GM19328 (cell line): ENCODE results near the gene OR2A12.
"Not testable (repeated sequence)": the region's sequence is repeated elsewhere in the genome, so short reads cannot be mapped to it uniquely, and the experiment has no call there.

Experiments used
- ATAC-seq: cut with Tn5 transposase; IDR thresholded peaks from one replicate; pipeline ENCODE4 v1.9.1; 2021; ENCODE audit warnings: mild to moderate bottlenecking, moderate library complexity; ENCODE audit not compliant: unreplicated experiment

OR2A12 gene, protein sequence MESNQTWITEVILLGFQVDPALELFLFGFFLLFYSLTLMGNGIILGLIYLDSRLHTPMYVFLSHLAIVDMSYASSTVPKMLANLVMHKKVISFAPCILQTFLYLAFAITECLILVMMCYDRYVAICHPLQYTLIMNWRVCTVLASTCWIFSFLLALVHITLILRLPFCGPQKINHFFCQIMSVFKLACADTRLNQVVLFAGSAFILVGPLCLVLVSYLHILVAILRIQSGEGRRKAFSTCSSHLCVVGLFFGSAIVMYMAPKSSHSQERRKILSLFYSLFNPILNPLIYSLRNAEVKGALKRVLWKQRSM

GRCh38 chr7:144085978-144086377 lies at the start of gene OR2A12:
OR2A12 (plus strand) TSS chr7:144086278; CDS start chr7:144095108, 8,830 bp downstream.
- ATAC-seq = no peak

DNA sequence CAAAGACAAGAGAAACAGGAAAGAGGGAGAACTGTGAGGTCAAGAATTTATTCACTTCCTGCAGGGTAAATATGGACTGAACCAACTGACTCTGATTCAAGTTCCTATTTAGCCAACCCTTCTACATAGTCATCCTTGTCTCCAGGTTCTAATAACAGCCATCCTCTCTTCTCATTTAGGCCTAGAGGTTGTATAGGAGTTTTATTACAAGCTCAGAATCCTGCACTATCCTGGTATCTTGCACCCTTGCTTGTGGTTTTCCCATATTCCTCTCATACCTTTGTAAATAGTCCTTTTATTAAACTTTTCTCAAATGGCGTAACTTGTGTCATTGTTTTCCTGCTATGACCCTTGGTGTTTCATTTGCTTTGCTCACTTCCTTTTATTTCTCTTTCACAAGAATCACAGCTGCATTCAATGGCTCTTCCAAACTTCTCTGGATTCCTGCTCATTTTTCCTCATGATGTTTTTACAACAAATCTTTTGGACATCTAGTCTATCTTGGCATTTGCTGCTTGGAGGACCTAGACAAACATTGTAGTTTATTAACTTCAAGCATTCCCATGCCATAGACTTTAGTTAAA lies 49.7 kb upstream of the OR2A12 start:
- ATAC-seq = no peak

DNA sequence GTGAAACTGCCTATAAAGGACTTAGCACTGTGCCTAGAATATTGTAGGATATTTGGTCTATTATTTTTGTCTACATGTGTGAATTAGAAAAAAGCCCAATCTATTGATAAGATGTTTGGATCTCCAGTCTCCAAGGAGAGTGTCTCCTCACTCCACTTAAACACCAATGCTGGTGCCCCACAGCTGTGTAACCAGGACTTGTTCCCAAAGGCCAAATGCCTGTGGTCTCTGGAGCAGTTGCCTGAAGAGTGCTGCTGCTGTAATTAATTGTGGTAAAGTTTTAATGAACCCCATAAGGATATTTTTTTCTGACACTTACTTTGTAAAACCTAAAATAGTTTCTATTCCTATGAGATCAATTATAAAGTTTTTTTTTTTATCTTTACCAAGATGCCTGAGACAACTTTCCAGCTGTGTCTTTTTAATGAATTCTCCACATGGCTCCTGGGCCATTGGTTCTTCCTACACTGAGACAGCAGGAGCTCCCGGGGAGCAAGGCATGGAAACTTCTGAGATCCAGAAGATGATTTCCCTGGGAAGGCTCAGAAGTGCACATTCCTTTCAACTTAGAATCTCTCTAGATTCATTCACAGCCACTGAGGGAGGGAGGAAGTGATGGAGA lies 48.6 kb upstream of the OR2A12 start:
- no peak for ATAC-seq

- no peak for ATAC-seq
Observed at GRCh38 chr7:144038887-144039286, 47.2 kb upstream of the OR2A12 start.

- ATAC-seq = no peak
Observed at GRCh38 chr7:144048648-144049047, 37.4 kb upstream of the OR2A12 start, which contains the start of gene OR2A5. OR2A5 (plus strand) TSS chr7:144048948; CDS start chr7:144050402, 1,454 bp downstream.

GRCh38 chr7:144049491-144049890 lies 36.6 kb upstream of the OR2A12 start:
- no peak for ATAC-seq

DNA sequence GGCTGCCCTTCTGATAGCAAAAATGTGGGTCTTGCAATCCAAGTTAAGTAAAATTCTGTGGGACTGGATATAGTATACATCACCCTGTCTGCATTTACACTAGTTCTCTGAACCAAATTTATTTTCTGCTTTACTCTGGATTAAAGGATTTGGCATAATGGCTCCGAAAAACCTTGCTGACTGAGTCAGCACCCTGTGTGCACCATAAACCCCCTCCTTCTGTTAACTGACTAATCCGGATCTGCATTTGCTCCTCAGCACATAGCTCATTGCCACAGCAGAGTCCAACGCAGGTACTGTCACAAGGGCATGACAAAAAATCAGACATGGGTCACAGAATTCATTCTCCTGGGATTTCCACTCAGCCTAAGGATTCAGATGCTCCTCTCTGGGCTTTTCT lies 36.0 kb upstream of the OR2A12 start:
- ATAC-seq = no peak

DNA sequence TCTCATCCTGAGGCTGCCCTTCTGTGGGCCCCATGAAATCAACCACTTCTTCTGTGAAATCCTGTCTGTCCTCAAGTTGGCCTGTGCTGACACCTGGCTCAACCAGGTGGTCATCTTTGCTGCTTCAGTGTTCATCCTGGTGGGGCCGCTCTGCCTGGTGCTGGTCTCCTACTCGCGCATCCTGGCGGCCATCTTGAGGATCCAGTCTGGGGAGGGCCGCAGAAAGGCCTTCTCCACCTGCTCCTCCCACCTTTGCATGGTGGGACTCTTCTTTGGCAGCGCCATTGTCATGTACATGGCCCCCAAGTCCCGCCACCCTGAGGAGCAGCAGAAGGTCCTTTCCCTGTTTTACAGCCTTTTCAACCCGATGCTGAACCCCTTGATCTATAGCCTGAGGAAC lies 35.2 kb upstream of the OR2A12 start:
- not testable (repeated sequence) for ATAC-seq

GRCh38 chr7:144057954-144058353 lies 28.1 kb upstream of the OR2A12 start:
- ATAC-seq = no peak

- no peak for ATAC-seq
Observed at GRCh38 chr7:144063710-144064109, 22.4 kb upstream of the OR2A12 start.

DNA sequence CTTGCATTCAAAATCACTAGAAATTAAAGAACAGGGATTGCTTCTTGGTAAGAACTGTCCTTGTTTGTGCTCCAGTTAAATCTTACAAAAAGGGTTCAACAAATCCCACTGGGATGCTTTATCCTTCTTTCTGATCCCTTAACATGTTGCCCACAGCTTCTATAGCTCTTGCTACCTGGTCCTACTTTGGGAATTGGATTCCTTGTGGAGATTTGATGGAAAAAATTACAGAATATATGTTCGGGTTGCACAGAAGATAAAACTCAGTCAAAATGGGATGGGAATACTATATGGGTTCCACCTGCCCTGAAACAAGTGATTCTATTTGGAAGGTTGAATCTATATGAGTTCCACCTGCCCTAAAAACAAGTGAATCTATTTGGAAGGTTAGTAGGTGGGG lies 16.6 kb upstream of the OR2A12 start, which contains the start of gene OR2A25:
Gene OR2A25, plus strand, starts transcription at position 301 of the 400 bp plus-strand sequence. CDS start 4,409 bp downstream, outside the sequence.
- no peak for ATAC-seq

DNA sequence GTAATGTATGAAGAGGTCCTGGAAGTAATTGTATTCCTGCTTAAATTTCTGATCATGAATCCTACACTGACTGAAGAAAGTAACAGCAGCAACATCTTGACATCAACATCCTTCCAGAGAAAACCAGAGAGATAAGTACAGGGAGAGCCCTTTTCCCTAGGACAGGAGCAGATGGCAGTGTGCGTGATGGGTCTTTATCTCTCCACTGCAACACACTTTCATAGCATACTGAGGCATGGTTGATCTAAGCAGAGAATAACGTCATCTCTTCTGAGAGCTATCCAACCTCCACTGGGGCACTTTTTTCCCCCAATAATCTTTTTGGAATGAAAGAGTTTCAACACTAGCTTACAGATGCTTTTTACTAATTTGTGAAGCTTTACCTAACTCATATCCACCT lies 16.1 kb upstream of the OR2A12 start:
- ATAC-seq = no peak

GRCh38 chr7:144074374-144074773 lies 11.7 kb upstream of the OR2A12 start:
- no peak for ATAC-seq

DNA sequence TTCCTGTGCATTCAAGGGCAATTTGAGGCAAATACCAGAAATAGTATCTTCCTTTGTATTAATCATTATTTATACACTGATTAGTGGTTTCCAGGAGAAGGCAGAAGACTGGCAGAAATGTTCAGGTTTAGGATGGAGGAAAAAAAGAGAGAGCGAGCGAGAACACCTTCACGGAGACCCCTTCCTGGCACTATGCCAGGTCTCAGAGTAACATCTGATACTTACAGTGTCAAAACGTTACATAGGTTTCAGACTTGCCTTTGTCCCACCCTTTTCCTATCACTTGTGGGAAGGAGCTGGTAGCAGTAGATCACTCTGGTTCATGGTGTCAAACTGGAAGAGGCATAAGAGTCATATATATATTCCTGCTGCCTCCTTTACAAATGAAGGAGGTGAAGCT lies 652 bp downstream of the OR2A12 start:
- ATAC-seq = no peak

GRCh38 chr7:144087230-144087629 lies 1.2 kb downstream of the OR2A12 start:
- ATAC-seq = no peak

GRCh38 chr7:144090667-144091066 lies 4.6 kb downstream of the OR2A12 start:
- ATAC-seq = no peak

DNA sequence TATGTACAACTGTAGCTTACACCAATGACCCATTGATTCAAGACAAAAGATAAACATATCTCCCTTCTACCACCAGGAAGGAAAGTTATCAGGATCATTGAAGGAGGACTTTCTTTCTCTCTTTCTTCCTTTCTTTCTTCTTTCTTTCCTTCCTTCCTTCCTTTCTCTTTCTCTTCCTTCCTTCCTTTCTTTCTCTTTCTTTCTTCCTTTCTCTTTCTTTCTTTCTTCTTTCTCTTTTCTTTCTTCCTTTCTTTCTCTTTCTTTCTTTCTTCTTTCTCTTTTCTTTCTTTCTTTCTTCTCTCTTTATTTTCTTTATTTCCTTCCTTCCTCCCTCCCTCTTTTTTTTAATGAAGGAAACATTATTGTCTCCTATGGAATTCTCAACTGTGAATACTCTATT lies 12.7 kb downstream of the OR2A12 start:
- ATAC-seq = no peak

GRCh38 chr7:144100607-144101006 lies 14.5 kb downstream of the OR2A12 start:
- ATAC-seq = no peak

DNA sequence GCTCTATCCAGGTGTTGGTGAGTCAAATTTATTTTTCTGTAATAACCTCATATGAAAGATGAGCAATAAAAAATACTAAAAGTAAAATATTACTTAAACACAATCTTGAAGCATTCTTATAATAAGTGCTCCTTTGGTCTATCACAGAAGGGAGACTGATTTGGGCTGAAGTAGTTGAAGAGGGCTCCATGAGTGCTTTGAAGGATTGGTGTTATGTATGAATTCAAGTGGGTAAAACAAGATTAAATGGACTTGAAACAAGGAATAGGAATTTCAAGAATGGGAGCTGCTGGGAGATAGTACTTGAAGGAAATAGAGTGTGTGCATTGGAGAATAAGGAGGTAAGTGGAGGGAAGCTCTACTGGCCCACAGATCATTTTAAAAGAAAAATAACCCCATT lies 16.0 kb downstream of the OR2A12 start:
- ATAC-seq = no peak

- ATAC-seq = no peak
Observed at GRCh38 chr7:144105211-144105610, 19.1 kb downstream of the OR2A12 start.

- no peak for ATAC-seq
Observed at GRCh38 chr7:144109283-144109682, 23.2 kb downstream of the OR2A12 start, which contains the start of gene OR2A2. OR2A2 (plus strand) TSS chr7:144109583; CDS start chr7:144109583, 0 bp downstream.

GRCh38 chr7:144110272-144110671 lies 24.2 kb downstream of the OR2A12 start:
- ATAC-seq = no peak
